GM21367 (cell line): ENCODE measurements around the gene CPNE9.
"Not testable (repeated sequence)": the region's sequence is repeated elsewhere in the genome, so short reads cannot be mapped to it uniquely, and the experiment has no call there.

ENCODE experiments used
- ATAC-seq: cut with Tn5 transposase; IDR thresholded peaks from one replicate; pipeline ENCODE4 v1.9.1; 2021; ENCODE audit not compliant: unreplicated experiment

Gene CPNE9

GRCh38 chr3:9771007-9771406, 67.4 kb downstream of the CPNE9 start:
- ATAC-seq, result not testable (repeated sequence)

- ATAC-seq, result no peak
Observed at GRCh38 chr3:9776896-9777693, 73.5 kb downstream of the CPNE9 start.

- no peak for ATAC-seq
Observed at GRCh38 chr3:9777694-9778021, 74.0 kb downstream of the CPNE9 start.

GRCh38 chr3:9778143-9779074, 74.8 kb downstream of the CPNE9 start:
- no peak for ATAC-seq

GRCh38 chr3:9779075-9779593, 75.5 kb downstream of the CPNE9 start:
- no peak for ATAC-seq
